Stomach (tissue), 4 donors: Measurements from ENCODE around the gene BABAM2.

ENCODE experiments used
- CTCF ChIP-seq, 7 experiments: fragments of 450-650 bp in 4 of 7; fragments of 200-600 bp in 3 of 7; sonication (generic) in 3 of 7; IDR thresholded peaks; one replicate each; pipeline ENCODE4 v1.5.1; 2016 to 2019; ENCODE audit warnings: antibody characterized with exemption in 7 of 7, control low read depth in 2 of 7, mild to moderate bottlenecking in 1 of 7
- POLR2A ChIP-seq, 4 donors: fragments of 450-650 bp; IDR thresholded peaks; one replicate each; pipeline ENCODE4 v1.6.1; 2016; ENCODE audit warnings: antibody characterized with exemption in 4 of 4, control low read depth in 2 of 4, mild to moderate bottlenecking in 1 of 4, moderate library complexity in 1 of 4
- POLR2AphosphoS5 ChIP-seq, 3 donors: sonication (generic); formaldehyde crosslinking; IDR thresholded peaks; one replicate each; pipeline ENCODE4 v1.6.1; 2016; ENCODE audit warnings: antibody characterized with exemption in 3 of 3

DNA sequence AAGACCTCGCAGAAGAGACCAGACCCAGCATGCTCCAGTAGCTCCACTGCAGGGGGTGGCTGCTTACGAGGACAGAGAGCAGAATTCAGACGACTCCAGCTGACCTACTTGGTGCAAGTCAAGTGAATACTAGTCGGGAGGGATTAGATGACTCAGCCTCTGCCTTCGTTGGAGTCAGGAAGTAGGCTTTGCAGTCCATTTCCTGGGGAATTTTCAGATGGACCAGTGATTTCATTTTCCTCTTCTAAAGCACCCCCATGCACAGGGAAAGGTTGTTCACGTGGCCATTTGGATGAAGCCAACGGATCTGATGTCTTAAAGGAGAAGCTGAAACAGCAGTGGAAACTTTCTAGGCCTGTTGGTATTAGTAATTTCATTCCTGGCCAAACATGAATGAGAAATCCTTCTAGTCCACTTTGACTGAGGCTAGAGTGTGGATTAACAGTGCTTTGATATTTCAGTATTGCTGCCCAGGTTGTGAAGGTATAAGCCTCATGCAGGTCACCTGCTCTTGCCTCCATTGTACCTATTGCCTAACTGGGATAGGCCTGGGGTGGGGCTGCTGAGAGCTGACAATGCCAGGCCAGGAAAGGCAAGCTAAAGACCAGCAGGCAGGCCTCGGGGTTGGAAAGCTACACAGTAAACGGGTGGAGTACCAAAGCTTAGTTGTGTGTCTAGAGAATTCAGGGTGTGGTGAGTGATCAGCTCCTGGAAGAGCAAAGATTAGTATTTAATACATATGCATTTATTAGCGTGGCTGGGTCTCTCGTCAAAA, 384.6 kb downstream of the BABAM2 start:
- TF ChIP-seq CTCF (IDR thresholded peaks at IDR 0.05) (no peak), POLR2A (IDR thresholded peaks at IDR 0.05) (no peak), POLR2AphosphoS5 (IDR thresholded peaks at IDR 0.05) (peak in 2 of 3 donors; percentile 30 to 55)
